Keratinocyte (primary cell): ENCODE measurements around the gene GLE1. TPM values are rescaled to one million over a fixed set of nuclear protein-coding genes. Genes with fewer than 3 reads are reported as not detected.

Source experiments
- DNase-seq: peaks from one replicate; pipeline ENCODE4 v3.0.0-alpha.2; 2011; ENCODE audit warnings: low read depth, missing footprints, low spot score
- FAIRE-seq: peaks from 2 replicates; lab custom pipeline; 2011; peaks lifted over from hg19 to GRCh38; lab: Jason Lieb, UNC
- H2AFZ ChIP-seq: 2 replicates; pipeline ENCODE4 v1.6.0; 2012; ENCODE audit warnings: low read length, control low read depth, inconsistent platforms; ENCODE audit not compliant: control insufficient read depth
- H3K27ac ChIP-seq: 2 replicates; pipeline ENCODE4 v1.5.1; 2011; ENCODE audit warnings: low read length; ENCODE audit not compliant: control insufficient read depth, insufficient read depth
- H3K27me3 ChIP-seq: 3 replicates; pipeline ENCODE4 v1.6.0; 2011; ENCODE audit warnings: low read length; ENCODE audit not compliant: control insufficient read depth, insufficient read depth; ENCODE audit errors: extremely low read depth
- H3K36me3 ChIP-seq, 2 experiments: 2 replicates in 1 of 2; 3 replicates in 1 of 2; pipeline ENCODE4 v1.5.1; 2011; ENCODE audit warnings: low read length in 2 of 2, mild to moderate bottlenecking in 1 of 2; ENCODE audit not compliant: control insufficient read depth in 2 of 2, insufficient read depth in 2 of 2; ENCODE audit errors: extremely low read depth in 1 of 2
- H3K4me1 ChIP-seq: 3 replicates; pipeline ENCODE4 v1.5.1; 2011; ENCODE audit warnings: low read length; ENCODE audit not compliant: control insufficient read depth, insufficient read depth; ENCODE audit errors: extremely low read depth
- H3K4me2 ChIP-seq: 3 replicates; pipeline ENCODE4 v1.6.0; 2011; ENCODE audit warnings: low read depth, low read length; ENCODE audit not compliant: control insufficient read depth, insufficient read depth; ENCODE audit errors: extremely low read depth
- H3K4me3 ChIP-seq, 3 experiments: fragments of 200-600 bp in 1 of 3; sonication (generic) in 1 of 3; 2 replicates in 2 of 3; 3 replicates in 1 of 3; pipeline ENCODE4 v1.5.1; 2011 to 2016; ENCODE audit warnings: low read length in 3 of 3, mild to moderate bottlenecking in 3 of 3, control low read depth in 2 of 3, inconsistent platforms in 1 of 3, low read depth in 1 of 3, mixed read lengths in 1 of 3, mixed run types in 1 of 3, moderate library complexity in 1 of 3; ENCODE audit not compliant: control insufficient read depth in 2 of 3, insufficient read depth in 2 of 3; ENCODE audit errors: extremely low read depth in 1 of 3
- H3K79me2 ChIP-seq: 2 replicates; pipeline ENCODE4 v1.6.0; 2012; ENCODE audit warnings: low read length; ENCODE audit not compliant: control insufficient read depth, insufficient read depth
- H3K9ac ChIP-seq: 3 replicates; pipeline ENCODE4 v1.6.0; 2011; ENCODE audit warnings: low read length; ENCODE audit not compliant: control insufficient read depth, insufficient read depth; ENCODE audit errors: extremely low read depth
- H3K9me1 ChIP-seq: 3 replicates; pipeline ENCODE4 v1.6.0; 2011; ENCODE audit warnings: low read length; ENCODE audit not compliant: control insufficient read depth, insufficient read depth; ENCODE audit errors: extremely low read depth
- H3K9me3 ChIP-seq: 2 replicates; pipeline ENCODE4 v1.5.1; 2012; ENCODE audit warnings: low read depth, low read length; ENCODE audit not compliant: control insufficient read depth
- H4K20me1 ChIP-seq: 3 replicates; pipeline ENCODE4 v1.6.0; 2011; ENCODE audit warnings: low read length; ENCODE audit not compliant: control insufficient read depth, insufficient read depth; ENCODE audit errors: extremely low read depth
- CTCF ChIP-seq, 3 experiments: IDR thresholded peaks in 1 of 3; conservative IDR thresholded peaks in 1 of 3; optimal IDR thresholded peaks in 1 of 3; 2 replicates in 2 of 3; 3 replicates in 1 of 3; pipeline versions ENCODE3 to v1.5.1; 2011; ENCODE audit warnings: low read length in 3 of 3, mild to moderate bottlenecking in 3 of 3, moderate library complexity in 2 of 3, control low read depth in 1 of 3, inconsistent platforms in 1 of 3; ENCODE audit not compliant: insufficient read depth in 2 of 3; ENCODE audit errors: extremely low read depth in 1 of 3
- EZH2 ChIP-seq: IDR thresholded peaks from one replicate; pipeline ENCODE4 v1.6.1; 2012; ENCODE audit warnings: inconsistent platforms, mild to moderate bottlenecking, low read length, moderate library complexity
- dilution Hi-C: fragments of 300-500 bp; cut with MboI; formaldehyde crosslinking; loops from one replicate; pipeline ENCODE4 v1.7.0; 2020; ENCODE audit warnings: low sequenced_read_pairs; ENCODE audit not compliant: extremely low pct_ligation_motif_present
- polyA plus RNA-seq, 5 experiments: library from polyadenylated mRNA; depleted of rRNA in 3 of 5; stranded (reverse) in 3 of 5; stranded (forward) in 1 of 5; unstranded in 1 of 5; fragments of >200 nt; gene quantifications; 1 replicate in 1 of 5; 2 replicates in 3 of 5; 3 replicates in 1 of 5; pipeline versions ENCODE4 v1.2.1 to v1.2.3, GENCODE V29; 2011 to 2012; ENCODE audit warnings: missing spikeins in 2 of 5, low read depth in 1 of 5, low replicate concordance in 1 of 5

GLE1 gene
- polyA plus RNA-seq, 1 donor (not counting 4 experiments of a cell fraction or from before 2014, with no cell fraction given), result 28.3 TPM

DNA sequence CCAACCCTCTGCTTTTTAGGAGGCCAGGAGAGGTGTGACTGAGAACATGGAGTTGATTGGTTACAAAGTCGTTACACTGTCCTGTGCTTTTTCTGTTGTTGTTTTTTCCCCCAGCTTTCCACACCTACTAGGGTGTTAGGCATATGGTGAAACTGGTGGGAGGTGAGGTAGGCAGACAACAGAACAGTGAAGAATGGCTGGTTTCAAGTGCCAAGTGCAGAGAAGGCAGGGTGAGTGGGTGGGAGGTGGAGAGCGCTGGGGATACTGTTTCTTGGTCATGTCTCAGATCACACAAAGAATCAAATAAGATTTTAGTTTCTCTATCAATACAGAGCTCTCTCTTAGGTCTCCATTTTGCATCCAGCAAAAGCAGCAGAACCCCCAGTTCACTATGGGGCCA lies 45.7 kb downstream of the GLE1 start:
- dilution Hi-C loops, result no loop called here
- peaks cover 7% of the 10 kb centered on the region for H4K20me1 ChIP-seq
- no peaks in the 10 kb centered on the region for H3K36me3 ChIP-seq
- H3K27me3 ChIP-seq, result no peaks in the 10 kb centered on the region
- H3K79me2 ChIP-seq, result peaks cover 27% of the 10 kb centered on the region
- peaks cover 30% of the 10 kb centered on the region for H3K4me1 ChIP-seq
- no peak overlapping the region for H3K27ac ChIP-seq
- H3K9ac ChIP-seq, result no peak overlapping the region
- H3K4me3 ChIP-seq, result no peak overlapping the region
- no peak overlapping the region for H2AFZ ChIP-seq
- no peaks in the 10 kb centered on the region for H3K9me3 ChIP-seq
- no peaks in the 10 kb centered on the region for H3K9me1 ChIP-seq
- no peak overlapping the region for H3K4me2 ChIP-seq
- TF ChIP-seq EZH2 (no peak), CTCF (optimal IDR thresholded peaks at IDR 0.05 in 1 of 3, IDR thresholded peaks at IDR 0.05 in 1 of 3, conservative IDR thresholded peaks at IDR 0.05 in 1 of 3; ENCODE audit: extremely low read depth in 1 of 3, insufficient read depth in 2 of 3, low read length in 3 of 3) (no peak)
- DNase-seq, result no peak
- no peak for FAIRE-seq

GRCh38 chr9:128550770-128551656 lies 46.5 kb downstream of the GLE1 start:
- peak overlapping the region; percentile 61 for H3K27ac ChIP-seq
- no peaks in the 10 kb centered on the region for H3K36me3 ChIP-seq
- peak overlapping the region; percentile 94 for H3K4me2 ChIP-seq
- H3K9me3 ChIP-seq, result no peaks in the 10 kb centered on the region
- H3K9me1 ChIP-seq, result no peaks in the 10 kb centered on the region
- peak overlapping the region; percentile 69 to 90 (median 82) for H3K4me3 ChIP-seq
- H2AFZ ChIP-seq, result peak overlapping the region; percentile 84
- H3K9ac ChIP-seq, result peak overlapping the region; percentile 69
- dilution Hi-C loops, result no loop called here
- H3K79me2 ChIP-seq, result peaks cover 34% of the 10 kb centered on the region
- H3K4me1 ChIP-seq, result peaks cover 38% of the 10 kb centered on the region
- H3K27me3 ChIP-seq, result no peaks in the 10 kb centered on the region
- no peak for FAIRE-seq
- DNase-seq, result no peak
- TF ChIP-seq CTCF (optimal IDR thresholded peaks at IDR 0.05 in 1 of 3, IDR thresholded peaks at IDR 0.05 in 1 of 3, conservative IDR thresholded peaks at IDR 0.05 in 1 of 3; ENCODE audit: extremely low read depth in 1 of 3, insufficient read depth in 2 of 3, low read length in 3 of 3) (no peak), EZH2 (no peak)
- H4K20me1 ChIP-seq, result peaks cover 7% of the 10 kb centered on the region
